ENCODE data around the gene ZNF445. TPM values are rescaled to one million over a fixed set of nuclear protein-coding genes. Genes with fewer than 3 reads are reported as not detected.

ZNF445 gene
- total and polyA plus RNA-seq, 9 of the 15 experiments (the other 6 are each of a cell fraction or from before 2014, with no cell fraction given), result 1.2 to 26.9 (median 10.6) TPM

GRCh38 chr3:44409640-44410410 is 67.6 kb downstream of the ZNF445 start (continued):
- TF ChIP-seq TEAD4 (IDR thresholded peaks at IDR 0.05; ENCODE audit: low read length), result no peak
- TF ChIP-seq TEAD4 (CRISPR knock-in tag; IDR thresholded peaks at IDR 0.05; ENCODE audit: borderline replicate concordance), result no peak
- TF ChIP-seq GATAD2A (IDR thresholded peaks at IDR 0.05), result no peak

- Histone ChIP-seq H3K27me3 (ENCODE audit: control insufficient read depth in 2 of 2, insufficient read depth in 2 of 2, low read length in 2 of 2) (no peaks in the 10 kb centered on the region), H2AFZ (ENCODE audit: low read depth, low read length) (no peak overlapping the region), H3K27ac (ENCODE audit: extremely low read depth, low read depth, low read length) (no peak overlapping the region), H3K4me2 (ENCODE audit: insufficient read depth, low read length) (no peak overlapping the region), H3K79me2 (ENCODE audit: control insufficient read depth, insufficient read depth, low read length) (no peaks in the 10 kb centered on the region), H3K9ac (ENCODE audit: insufficient read depth in 1 of 2, low read depth in 2 of 2, low read length in 2 of 2) (no peak overlapping the region), H3K9me3 (replicated peaks; ENCODE audit: control insufficient read depth, insufficient read depth, low read depth, low read length) (no peaks in the 10 kb centered on the region), H3K36me3 (ENCODE audit: control insufficient read depth, insufficient read depth, low read length) (no peaks in the 10 kb centered on the region), H4K20me1 (replicated peaks; ENCODE audit: control insufficient read depth, insufficient read depth, low read length) (no peaks in the 10 kb centered on the region), H3K9me1 (ENCODE audit: control insufficient read depth, insufficient read depth, low read length) (no peaks in the 10 kb centered on the region), H3K4me1 (replicated peaks in 1 of 2; ENCODE audit: control insufficient read depth in 2 of 2, insufficient read depth in 2 of 2, low read length in 2 of 2) (peaks cover 0 to 4% of the 10 kb centered on the region in 2 experiments; a peak in 3 of 5 replicates), H3K4me3 (no peak overlapping the region)
- in situ Hi-C loops (cut with MboI), result no loop called here
- TF ChIP-seq ERF (CRISPR knock-in tag; IDR thresholded peaks at IDR 0.05) (no peak), CSDE1 (IDR thresholded peaks at IDR 0.05) (no peak), ATF6 (CRISPR knock-in tag; IDR thresholded peaks at IDR 0.05) (no peak), HMG20B (CRISPR knock-in tag; IDR thresholded peaks at IDR 0.05) (no peak), KAT7 (CRISPR knock-in tag; IDR thresholded peaks at IDR 0.05; ENCODE audit: borderline replicate concordance) (no peak), NCOA1 (IDR thresholded peaks at IDR 0.05; ENCODE audit: low read depth) (no peak), BDP1 (IDR thresholded peaks at IDR 0.05; ENCODE audit: insufficient read depth, insufficient read length) (no peak), ATF7 (IDR thresholded peaks at IDR 0.05) (no peak), RFX1 (IDR thresholded peaks at IDR 0.05) (no peak), JUND (IDR thresholded peaks at IDR 0.05; ENCODE audit: borderline replicate concordance, low read depth, low read length) (no peak), JUND (tag; IDR thresholded peaks at IDR 0.05; ENCODE audit: borderline replicate concordance, low read depth, low read length) (no peak)
- POLR2A ChIA-PET, result interaction anchor here (1.0 kb wide), 1 partner anchor 52 kb away, joined by 4 read pairs; no protein-coding TSS in a partner anchor
- CTCF ChIA-PET (ENCODE audit: low intra/inter-chr PET ratio), result no interaction called here
- DNase-seq (ENCODE audit: extremely low read depth in 1 of 4, low spot score in 3 of 4) (no peak), ATAC-seq (no peak), FAIRE-seq (no peak)
- intact Hi-C loops (cut with micrococcal nuclease), result no loop called here
- 90% methylated on average over 3 of the region's 3 CpGs for WGBS (ENCODE audit: insufficient coverage, low coverage, missing lambda C conversion rate)
- BruUV-seq (replicated peaks), result no TSS peak
Measured at GRCh38 chr3:44402548-44402947, 74.9 kb downstream of the ZNF445 start.

Data from K562 (cell line).